Heart right ventricle (tissue), 16 donors: ENCODE data around the gene WFDC10A. TPM values are rescaled to one million over a fixed set of nuclear protein-coding genes. Genes with fewer than 3 reads are reported as not detected.
"Not testable (repeated sequence)": the region's sequence is repeated elsewhere in the genome, so short reads cannot be mapped to it uniquely, and the experiment has no call there.

Experiments
- ATAC-seq, 8 donors: fragments of 200-7000 bp; cut with Tn5 transposase; one replicate each; pipeline ENCODE4 v1.9.1; 2020; ENCODE audit warnings: mild to moderate bottlenecking in 8 of 8, moderate library complexity in 8 of 8, moderate number of reproducible peaks in 1 of 8
- DNase-seq, 2 donors: peaks; one replicate each; pipeline ENCODE4 v3.0.0-alpha.2; 2020
- H3K27ac ChIP-seq, 10 donors: fragments of 200-600 bp; sonication (generic) in 2 of 10; one replicate each; pipeline versions ENCODE4 v1.5.0 to v1.8.0; 2020 to 2022; ENCODE audit warnings: mild to moderate bottlenecking in 3 of 10
- H3K27me3 ChIP-seq, 7 donors: fragments of 200-600 bp; one replicate each; pipeline ENCODE4 v1.8.0; 2021 to 2022; ENCODE audit warnings: mild to moderate bottlenecking in 2 of 7
- H3K36me3 ChIP-seq, 9 donors: fragments of 200-600 bp; sonication (generic) in 1 of 9; one replicate each; pipeline versions ENCODE4 v1.5.0 to v1.8.0; 2020 to 2022; ENCODE audit warnings: mild to moderate bottlenecking in 2 of 9
- H3K4me1 ChIP-seq, 9 donors: fragments of 200-600 bp; sonication (generic) in 1 of 9; one replicate each; pipeline versions ENCODE4 v1.5.0 to v1.8.0; 2020 to 2022; ENCODE audit warnings: mild to moderate bottlenecking in 4 of 9
- H3K4me3 ChIP-seq, 10 donors: fragments of 200-600 bp; sonication (generic) in 2 of 10; one replicate each; pipeline versions ENCODE4 v1.5.0 to v1.8.0; 2020 to 2022; ENCODE audit warnings: mild to moderate bottlenecking in 7 of 10, moderate library complexity in 2 of 10
- H3K9me3 ChIP-seq, 11 donors: fragments of 200-600 bp in 10 of 11; sonication (generic) in 2 of 11; one replicate each; pipeline versions ENCODE4 v1.5.0 to v1.8.0; 2013 to 2022; ENCODE audit warnings: mild to moderate bottlenecking in 2 of 11, control low read depth in 1 of 11, moderate library complexity in 1 of 11
- WGBS, 2 donors: extraction: QIAGEN DNeasy Blood & Tissue Kit; methylation state at CpG; one replicate each; pipeline ENCODE4 v1.1.7; 2013; ENCODE audit warnings: inconsistent platforms in 1 of 2; 5-methylcytosine and 5-hydroxymethylcytosine counted together
- intact Hi-C, 10 donors: fragments of 100-400 bp; cut with DNase I; formaldehyde crosslinking; loops; one replicate each; pipeline versions ENCODE4 v1.11.1 to v1.14.2; 2022
- long read RNA-seq, 3 donors: library from polyadenylated mRNA; unstranded; transcript quantifications; one replicate each; pipeline ENCODE4 v2.0.0, GENCODE V29; 2020 to 2021
- polyA plus RNA-seq, 2 donors: library from polyadenylated mRNA; stranded (reverse); fragments of 200-250 nt; gene quantifications; one replicate each; pipeline ENCODE4 v1.2.3, GENCODE V29; 2013
- total RNA-seq, 10 donors: library from RNA; stranded (reverse); fragmentation: NEBNext Ultra II Directional in 3 of 10; extraction: Animal tissue kit (Norgen Biotek cat#: 25700) in 3 of 10; gene quantifications; one replicate each; pipeline versions ENCODE4 v1.2.1 to v1.2.4, GENCODE V29; 2021 to 2023
- TF ChIP-seq, protein P1 (sequence below), 9 donors: fragments of 200-600 bp; sonication (generic) in 2 of 9; IDR thresholded peaks; one replicate each; pipeline versions ENCODE4 v1.5.0 to v1.8.0; 2021 to 2022; ENCODE audit warnings: antibody characterized with exemption in 9 of 9, mild to moderate bottlenecking in 5 of 9, moderate library complexity in 1 of 9
- donor health status: Arrhythmogenic right ventricular cardiomyopathy.
- donor health status: ischemic (EF 13 %, LVEDD 7.1; RV severe dilation, severe dysfunction).
- donor health status: healthy with polysubstance abuse.
- donor health status: DM: no; HTN: yes; CAD: no.
- donor health status: DM: no; HTN: no; CAD: no.
- donor health status: ischemic (EF 25% LVEDD 6.9; RV normal size, moderate dysfunction).
- donor health status: ischemic (EF 25% LVEDD 5.7; RV mildly dilated, moderate dysfunction).
- donor health status: healthy.
- donor health status: DM: yes; HTN: yes; CAD: no.
- donor health status: Ischemic cardiomyopathy.
- donor health status: ischemic (EF 35%, LVEDD 5.7; RV mildly dilated, moderate dysfunction).
- donor health status: nonischemic (EF 11% LVEDD 7.7; RV severe dilation, severe dysfunction).
- donor health status: DM: yes; HTN: yes; CAD: no.
- donor health status: PGD.
- donor health status: ischemic (EF 29% LVEDD 5.4; RV normal size, mild dysfunction).
- donor health status: nonischemic (EF 23%, LVEDD 6.1; RV moderate dilation, normal function).

Gene WFDC10A
- total RNA-seq (not detected), polyA plus RNA-seq (not detected)
- long read RNA-seq, donor 1: 0 reads
- long read RNA-seq, donor 2: 0 reads
- long read RNA-seq, donor 3: 0 reads

DNA sequence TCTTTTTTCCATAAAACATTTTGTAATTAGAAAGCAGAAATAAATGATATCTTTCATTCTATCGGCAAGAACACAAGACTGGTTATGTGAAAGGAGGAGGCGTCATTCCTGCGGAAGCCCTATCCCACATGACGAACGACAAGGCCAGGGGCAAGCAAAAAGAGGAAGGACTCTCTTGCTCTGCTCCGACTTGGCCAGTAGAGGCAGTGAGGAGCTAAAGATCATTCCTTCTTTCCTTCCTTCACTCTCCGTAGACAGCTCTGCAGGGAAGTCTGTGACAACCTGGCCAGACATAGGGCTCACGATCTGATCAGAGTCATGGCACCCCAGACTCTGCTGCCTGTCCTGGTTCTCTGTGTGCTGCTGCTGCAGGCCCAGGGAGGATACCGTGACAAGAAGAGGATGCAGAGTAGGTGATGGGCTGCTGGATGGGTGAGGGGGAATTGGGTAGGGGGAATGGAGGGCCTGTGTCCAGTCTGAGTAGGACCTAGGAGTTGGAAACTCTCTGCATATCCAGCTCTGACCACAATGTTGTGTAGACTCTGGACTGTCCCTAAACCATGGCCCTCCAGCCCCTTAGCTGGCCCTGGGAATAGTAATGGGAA lies at the start of gene WFDC10A:
TSS of gene WFDC10A (plus strand) at position 244 of the 605 bp plus-strand sequence. CDS start at position 319, 75 bp downstream.
- TF ChIP-seq, protein P1, sequence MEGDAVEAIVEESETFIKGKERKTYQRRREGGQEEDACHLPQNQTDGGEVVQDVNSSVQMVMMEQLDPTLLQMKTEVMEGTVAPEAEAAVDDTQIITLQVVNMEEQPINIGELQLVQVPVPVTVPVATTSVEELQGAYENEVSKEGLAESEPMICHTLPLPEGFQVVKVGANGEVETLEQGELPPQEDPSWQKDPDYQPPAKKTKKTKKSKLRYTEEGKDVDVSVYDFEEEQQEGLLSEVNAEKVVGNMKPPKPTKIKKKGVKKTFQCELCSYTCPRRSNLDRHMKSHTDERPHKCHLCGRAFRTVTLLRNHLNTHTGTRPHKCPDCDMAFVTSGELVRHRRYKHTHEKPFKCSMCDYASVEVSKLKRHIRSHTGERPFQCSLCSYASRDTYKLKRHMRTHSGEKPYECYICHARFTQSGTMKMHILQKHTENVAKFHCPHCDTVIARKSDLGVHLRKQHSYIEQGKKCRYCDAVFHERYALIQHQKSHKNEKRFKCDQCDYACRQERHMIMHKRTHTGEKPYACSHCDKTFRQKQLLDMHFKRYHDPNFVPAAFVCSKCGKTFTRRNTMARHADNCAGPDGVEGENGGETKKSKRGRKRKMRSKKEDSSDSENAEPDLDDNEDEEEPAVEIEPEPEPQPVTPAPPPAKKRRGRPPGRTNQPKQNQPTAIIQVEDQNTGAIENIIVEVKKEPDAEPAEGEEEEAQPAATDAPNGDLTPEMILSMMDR (IDR thresholded peaks at IDR 0.05): peak in 7 of 9 donors; percentile 38 to 69 (median 48)
- H3K27me3 ChIP-seq: peaks cover 0 to 18% (median 4%) of the 10 kb centered on the region in 7 donors
- 9 to 12% methylated on average over 9 of the region's 9 CpGs for WGBS, 2 donors
- no peak within 1 kb of the TSS for H3K27ac ChIP-seq
- peak in 1 of 2 donors; percentile 15 for DNase-seq
- H3K9me3 ChIP-seq: peaks cover 0 to 6% (median 0%) of the 10 kb centered on the region in 11 donors
- no peaks in the 10 kb centered on the region for H3K4me1 ChIP-seq
- no peak within 1 kb of the TSS for H3K4me3 ChIP-seq
- ATAC-seq: peak in 4 of 8 donors; percentile 41 to 55 (median 49)
- H3K36me3 ChIP-seq: no peaks in the 10 kb centered on the region
- intact Hi-C loops: no loop called here

DNA sequence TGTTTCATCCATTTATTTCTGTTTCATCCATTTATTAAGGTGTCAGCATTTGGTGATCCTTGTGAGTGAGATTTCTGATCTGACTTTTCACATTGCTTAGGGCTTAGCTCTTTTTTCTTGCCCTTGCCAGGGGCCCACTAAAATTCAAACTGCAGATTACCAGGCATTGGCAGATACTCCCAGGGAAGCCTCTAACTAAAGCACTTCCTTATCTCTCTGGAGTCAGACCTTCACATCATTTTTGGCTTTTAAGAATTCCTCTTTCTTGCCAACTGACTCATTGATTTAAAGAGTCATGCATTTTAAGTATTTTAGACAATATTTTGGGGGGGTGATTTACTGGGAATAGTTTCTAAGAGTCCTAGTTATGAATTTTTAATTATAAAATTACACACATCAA lies 47.8 kb upstream of the WFDC10A start:
- H3K27ac ChIP-seq: no peak overlapping the region
- H3K27me3 ChIP-seq: peaks cover 0 to 36% (median 21%) of the 10 kb centered on the region in 7 donors
- no peak overlapping the region for H3K4me3 ChIP-seq
- TF ChIP-seq, protein P1 (IDR thresholded peaks at IDR 0.05): no peak
- no peaks in the 10 kb centered on the region for H3K36me3 ChIP-seq
- intact Hi-C loops: no loop called here
- no peak for ATAC-seq
- H3K4me1 ChIP-seq: no peaks in the 10 kb centered on the region
- H3K9me3 ChIP-seq: no peaks in the 10 kb centered on the region
- DNase-seq: no peak

DNA sequence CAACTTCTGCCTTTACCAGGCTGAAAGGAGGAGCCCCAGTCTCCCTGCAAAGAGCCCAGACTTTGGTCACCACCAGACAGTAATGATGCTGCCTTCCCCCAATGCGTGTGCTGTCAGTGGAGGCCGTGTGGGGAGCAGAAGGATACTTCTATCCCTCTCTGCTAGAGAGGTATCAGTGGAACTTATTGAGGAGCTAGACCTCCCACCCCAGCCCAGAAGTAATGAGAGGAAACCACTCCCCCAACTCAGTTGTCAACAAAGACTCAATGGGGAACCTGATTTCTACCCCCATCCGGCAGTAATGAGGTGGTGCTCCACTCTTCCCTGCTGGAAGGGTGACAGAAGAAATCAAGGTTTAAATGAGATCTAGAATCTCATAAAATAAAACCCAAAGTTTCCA lies 46.0 kb upstream of the WFDC10A start:
- H3K4me1 ChIP-seq: no peaks in the 10 kb centered on the region
- H3K4me3 ChIP-seq: no peak overlapping the region
- intact Hi-C loops: no loop called here
- WGBS, 2 donors: 51 to 55% methylated on average over 3 of the region's 3 CpGs
- TF ChIP-seq, protein P1 (IDR thresholded peaks at IDR 0.05): no peak
- DNase-seq: no peak
- H3K27me3 ChIP-seq: peaks cover 0 to 36% (median 21%) of the 10 kb centered on the region in 7 donors
- H3K27ac ChIP-seq: no peak overlapping the region
- ATAC-seq: no peak
- H3K9me3 ChIP-seq: no peaks in the 10 kb centered on the region
- H3K36me3 ChIP-seq: no peaks in the 10 kb centered on the region

DNA sequence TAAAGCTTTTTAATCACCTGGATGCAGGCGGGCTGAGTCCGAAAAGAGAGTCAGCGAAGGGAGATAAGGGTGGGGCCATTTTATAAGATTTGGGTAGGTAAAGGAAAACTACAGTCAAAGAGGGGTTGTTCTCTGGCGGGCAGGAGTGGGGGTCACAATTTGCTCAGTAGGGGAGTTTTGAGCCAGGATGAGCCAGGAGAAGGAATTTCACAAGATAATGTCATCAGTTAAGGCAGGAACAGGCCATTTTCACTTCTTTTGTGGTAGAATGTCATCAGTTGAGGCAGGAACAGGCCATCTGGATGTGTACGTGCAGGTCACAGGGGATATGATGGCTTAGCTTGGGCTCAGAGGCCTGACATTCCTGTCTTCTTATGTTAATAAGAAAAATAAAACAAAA lies 45.2 kb upstream of the WFDC10A start:
- H3K27ac ChIP-seq, H3K9me3 ChIP-seq, intact Hi-C loops, H3K4me3 ChIP-seq, DNase-seq, H3K36me3 ChIP-seq, ATAC-seq, H3K4me1 ChIP-seq: not testable (repeated sequence)
- 63 to 67% methylated on average over 5 of the region's 5 CpGs for WGBS, 2 donors
- H3K27me3 ChIP-seq: peaks cover 0 to 31% (median 17%) of the 10 kb centered on the region in 7 donors

DNA sequence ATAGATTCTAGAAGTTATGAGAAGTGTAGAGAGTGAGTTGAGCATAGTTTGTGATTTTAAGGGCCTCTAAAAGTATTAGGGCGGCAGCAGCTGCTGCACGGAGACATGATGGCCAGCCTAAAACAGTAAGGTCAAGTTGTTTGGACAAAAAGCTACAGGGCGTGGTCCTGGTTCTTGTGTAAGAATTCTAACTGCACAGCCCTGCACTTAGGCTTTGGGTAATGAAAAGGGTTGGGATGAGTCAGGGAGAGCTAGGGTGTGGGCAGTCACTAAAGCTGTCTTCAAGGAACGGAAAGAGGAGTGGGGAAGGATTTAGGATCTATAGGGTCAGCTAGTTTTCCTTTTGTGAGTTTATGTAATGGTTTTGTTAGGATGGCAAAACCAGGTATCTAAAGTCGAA lies 43.6 kb upstream of the WFDC10A start:
- H3K27me3 ChIP-seq: peaks cover 0 to 28% (median 17%) of the 10 kb centered on the region in 7 donors
- WGBS, 2 donors: 84 to 86% methylated on average over 5 of the region's 5 CpGs
- H3K36me3 ChIP-seq, ATAC-seq, H3K4me1 ChIP-seq, DNase-seq, H3K9me3 ChIP-seq, intact Hi-C loops, H3K27ac ChIP-seq, H3K4me3 ChIP-seq: not testable (repeated sequence)
